BLaER1 treated with 17β-estradiol and CSF1 and Interleukin-3, amounts not matched to agents 10 nM and 100 nM (cell line): Measurements from ENCODE around the gene ARMC7.

ENCODE experiments used
- H3K27ac ChIP-seq, 11 experiments: shearing (Covaris generic); formaldehyde crosslinking; 2 replicates each; pipeline ENCODE4 v1.8.1; 2022
- H3K27me3 ChIP-seq, 11 experiments: shearing (Covaris generic); formaldehyde crosslinking; 2 replicates each; pipeline ENCODE4 v1.8.1; 2022
- H3K36me3 ChIP-seq, 11 experiments: shearing (Covaris generic); formaldehyde crosslinking; 2 replicates each; pipeline ENCODE4 v1.8.1; 2022
- H3K4me1 ChIP-seq, 10 experiments: shearing (Covaris generic); formaldehyde crosslinking; 2 replicates each; pipeline ENCODE4 v1.8.1; 2022
- H3K4me2 ChIP-seq, 11 experiments: shearing (Covaris generic); formaldehyde crosslinking; 2 replicates each; pipeline ENCODE4 v1.8.1; 2022
- H3K4me3 ChIP-seq, 10 experiments: shearing (Covaris generic); formaldehyde crosslinking; 2 replicates each; pipeline ENCODE4 v1.8.1; 2022
- H3K9ac ChIP-seq, 11 experiments: shearing (Covaris generic); formaldehyde crosslinking; 2 replicates each; pipeline ENCODE4 v1.8.1; 2022
- H3K9me3 ChIP-seq, 11 experiments: shearing (Covaris generic); formaldehyde crosslinking; replicated peaks in 1 of 11; 2 replicates each; pipeline ENCODE4 v1.8.1; 2022
- H4K20me1 ChIP-seq, 11 experiments: shearing (Covaris generic); formaldehyde crosslinking; 2 replicates each; pipeline ENCODE4 v1.8.1; 2022
- Cebpa-rat ChIP-seq, 11 experiments: shearing (Covaris generic); IDR thresholded peaks; 2 replicates each; pipeline ENCODE4 v1.8.1; 2022

The ARMC7 gene

DNA sequence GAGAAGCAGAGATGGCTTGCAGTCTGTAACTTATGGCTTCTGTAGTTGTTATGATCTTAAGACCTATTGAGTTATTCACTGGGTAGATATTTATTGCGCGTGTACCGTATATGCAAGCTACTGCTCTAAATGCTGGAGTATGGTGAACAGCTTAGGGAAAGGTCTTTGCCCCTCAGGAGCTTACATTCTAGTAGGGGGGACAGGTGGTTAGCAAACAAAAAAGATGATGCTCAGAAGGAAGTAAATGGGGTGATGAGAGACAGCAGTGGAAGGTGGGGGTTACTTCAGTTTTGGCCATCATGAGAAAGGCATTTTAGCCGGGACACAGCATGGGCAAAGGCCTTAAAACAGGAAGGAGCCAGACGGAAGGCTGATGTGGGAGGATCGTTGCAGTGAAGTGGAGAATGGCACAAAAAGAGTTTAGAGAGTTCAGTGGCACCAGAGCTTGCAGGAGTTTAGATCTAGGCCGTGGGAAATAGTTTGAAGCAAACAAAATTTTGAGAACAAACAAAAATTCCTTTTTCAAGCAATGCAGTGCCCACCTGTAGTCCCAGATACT is 2.1 kb downstream of the ARMC7 start:
- Histone ChIP-seq H3K27ac (no peak overlapping the region), H3K36me3 (peaks cover 0 to 15% (median 6%) of the 10 kb centered on the region in 11 experiments; a peak in 13 of 22 replicates), H4K20me1 (peaks cover 0 to 25% (median 12%) of the 10 kb centered on the region in 11 experiments; a peak in 10 of 22 replicates), H3K9me3 (no peaks in the 10 kb centered on the region), H3K4me2 (peak overlapping the region; percentile 88 to 100 (median 99); a peak in 19 of 22 replicates), H3K9ac (peak overlapping the region in 3 of 11 experiments; percentile 7 to 25 (median 24); a peak in 2 of 22 replicates), H3K27me3 (peaks cover 5 to 19% (median 16%) of the 10 kb centered on the region in 11 experiments; a peak in 17 of 22 replicates), H3K4me3 (peak overlapping the region in 3 of 10 experiments; percentile 68 to 73 (median 72); a peak in 4 of 20 replicates), H3K4me1 (peaks cover 56 to 72% (median 63%) of the 10 kb centered on the region in 10 experiments)
- no peak for TF ChIP-seq Cebpa-rat (IDR thresholded peaks at IDR 0.05)

DNA sequence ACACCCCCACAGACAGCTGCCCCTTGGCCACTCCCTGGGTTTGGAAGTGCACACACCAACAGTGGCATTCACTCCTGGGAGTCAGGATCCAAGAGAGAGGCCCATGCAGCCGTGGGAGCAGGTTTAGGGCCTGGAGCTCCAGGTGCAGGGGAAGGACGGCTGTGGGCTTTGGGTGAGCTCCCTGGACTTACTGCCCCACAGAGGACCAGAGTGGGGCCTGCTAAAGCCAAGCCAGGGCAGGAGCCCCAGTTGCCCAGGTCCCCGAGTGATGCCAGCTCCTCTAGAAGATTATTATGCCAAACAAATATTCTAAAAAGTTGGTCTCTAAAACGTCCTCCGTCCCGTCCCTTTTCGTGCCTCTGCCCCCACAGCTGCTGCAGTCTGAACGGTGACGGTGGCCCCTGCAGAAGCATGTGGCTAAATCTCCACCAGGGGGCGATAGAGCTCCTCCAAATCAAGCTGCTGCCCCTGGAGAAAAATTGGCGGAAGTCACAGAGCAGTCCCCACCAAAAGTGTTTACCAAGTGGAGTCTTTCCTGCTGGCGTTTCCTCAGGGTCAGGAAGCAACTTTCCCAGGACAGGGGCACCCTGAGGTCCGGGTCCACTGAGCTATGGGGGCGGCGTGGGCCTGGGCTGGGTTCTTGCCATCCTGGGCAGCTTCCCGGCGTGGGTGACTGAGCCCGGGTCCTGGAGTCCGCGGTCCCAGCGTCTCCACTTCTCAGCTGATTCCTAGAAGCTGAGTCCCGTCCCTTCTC is 4.2 kb downstream of the ARMC7 start:
- Histone ChIP-seq H3K4me2 (peak overlapping the region; percentile 85 to 97 (median 91)), H3K27me3 (peaks cover 3 to 6% (median 5%) of the 10 kb centered on the region in 11 experiments; a peak in 16 of 22 replicates), H3K9ac (peak overlapping the region; percentile 66 to 84 (median 77)), H3K4me3 (peak overlapping the region; percentile 45 to 72 (median 56)), H3K4me1 (peaks cover 72 to 81% (median 76%) of the 10 kb centered on the region in 10 experiments), H3K36me3 (peaks cover 5 to 24% (median 10%) of the 10 kb centered on the region in 11 experiments; a peak in 17 of 22 replicates), H3K9me3 (no peaks in the 10 kb centered on the region), H3K27ac (peak overlapping the region; percentile 50 to 89 (median 73); a peak in 20 of 22 replicates), H4K20me1 (peaks cover 0 to 46% (median 30%) of the 10 kb centered on the region in 11 experiments; a peak in 12 of 22 replicates)
- TF ChIP-seq Cebpa-rat (IDR thresholded peaks at IDR 0.05): no peak

DNA sequence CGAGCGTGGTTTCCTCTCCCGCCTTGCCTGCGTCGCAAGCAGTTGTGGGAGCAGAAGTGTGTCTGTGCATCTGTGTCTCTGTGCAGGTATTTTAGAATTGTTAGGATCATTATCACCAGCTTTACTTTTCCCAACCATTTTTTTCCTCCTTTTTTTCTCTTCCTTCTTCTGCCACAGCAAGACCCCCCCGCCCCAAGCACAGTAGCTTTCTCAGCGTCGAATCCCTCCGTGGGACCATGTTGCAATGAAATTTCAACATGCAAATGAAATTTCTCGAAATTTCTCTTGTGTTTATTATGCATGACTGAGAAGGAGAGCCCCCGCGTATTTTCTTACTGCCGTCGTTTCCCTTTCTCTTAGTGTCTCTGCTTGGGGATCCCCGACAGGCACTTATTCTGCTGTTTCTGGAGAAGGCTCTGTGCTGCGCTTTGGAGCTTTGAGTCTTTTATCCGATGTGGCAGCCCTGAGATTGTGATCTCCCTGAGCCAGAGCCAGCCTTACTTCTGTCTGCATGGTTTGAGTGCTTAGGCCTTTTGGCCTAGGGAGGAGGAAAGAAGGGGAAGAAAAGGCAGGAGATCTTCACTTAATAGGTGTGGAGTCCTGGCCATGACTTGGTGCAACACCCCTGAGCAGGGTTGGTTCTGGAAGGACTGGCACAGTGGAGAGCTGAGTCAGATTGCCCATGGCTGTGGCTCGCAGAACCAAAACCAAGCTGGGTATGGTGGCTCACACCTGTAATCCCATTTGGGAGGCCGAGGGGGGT is 5.0 kb downstream of the ARMC7 start:
- Histone ChIP-seq H3K4me3 (peak overlapping the region; percentile 45 to 72 (median 56)), H3K4me2 (peak overlapping the region; percentile 85 to 97 (median 91)), H3K4me1 (peaks cover 66 to 76% (median 71%) of the 10 kb centered on the region in 10 experiments), H3K27me3 (no peaks in the 10 kb centered on the region), H3K36me3 (peaks cover 6 to 29% (median 10%) of the 10 kb centered on the region in 11 experiments; a peak in 17 of 22 replicates), H3K9ac (peak overlapping the region; percentile 66 to 84 (median 77)), H3K27ac (peak overlapping the region; percentile 50 to 89 (median 73); a peak in 20 of 22 replicates), H3K9me3 (no peaks in the 10 kb centered on the region), H4K20me1 (peaks cover 0 to 47% (median 31%) of the 10 kb centered on the region in 11 experiments; a peak in 12 of 22 replicates)
- no peak for TF ChIP-seq Cebpa-rat (IDR thresholded peaks at IDR 0.05)

DNA sequence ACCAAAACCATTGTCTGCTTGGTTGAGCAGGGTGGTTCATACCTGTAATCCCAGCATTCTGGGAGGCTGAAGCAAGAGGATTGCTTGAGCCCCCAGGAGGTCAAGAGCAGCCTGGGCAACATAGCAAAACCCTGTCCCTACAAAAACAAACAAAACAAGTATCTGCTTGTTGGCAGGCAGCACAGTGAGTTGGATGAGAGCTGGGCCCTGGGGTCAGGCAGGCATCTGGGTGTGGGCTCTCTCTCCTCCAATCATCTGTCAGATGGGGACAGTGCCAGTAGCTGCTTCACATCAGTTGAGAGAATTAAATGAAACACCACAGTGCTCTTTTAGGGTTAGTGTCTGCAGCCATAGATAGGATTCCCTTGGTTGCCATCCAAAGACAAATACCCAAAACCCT is 5.8 kb downstream of the ARMC7 start:
- Histone ChIP-seq H3K4me1 (peaks cover 61 to 80% (median 67%) of the 10 kb centered on the region in 10 experiments), H3K27me3 (no peaks in the 10 kb centered on the region), H3K9me3 (no peaks in the 10 kb centered on the region), H3K36me3 (peaks cover 6 to 33% (median 15%) of the 10 kb centered on the region in 11 experiments; a peak in 17 of 22 replicates), H3K27ac (no peak overlapping the region), H3K4me3 (no peak overlapping the region), H3K4me2 (peak overlapping the region; percentile 85 to 97 (median 91); a peak in 20 of 22 replicates), H3K9ac (peak overlapping the region in 2 of 11 experiments; percentile 9 to 10; a peak in 1 of 22 replicates), H4K20me1 (peaks cover 0 to 48% (median 31%) of the 10 kb centered on the region in 11 experiments; a peak in 12 of 22 replicates)
- no peak for TF ChIP-seq Cebpa-rat (IDR thresholded peaks at IDR 0.05)

DNA sequence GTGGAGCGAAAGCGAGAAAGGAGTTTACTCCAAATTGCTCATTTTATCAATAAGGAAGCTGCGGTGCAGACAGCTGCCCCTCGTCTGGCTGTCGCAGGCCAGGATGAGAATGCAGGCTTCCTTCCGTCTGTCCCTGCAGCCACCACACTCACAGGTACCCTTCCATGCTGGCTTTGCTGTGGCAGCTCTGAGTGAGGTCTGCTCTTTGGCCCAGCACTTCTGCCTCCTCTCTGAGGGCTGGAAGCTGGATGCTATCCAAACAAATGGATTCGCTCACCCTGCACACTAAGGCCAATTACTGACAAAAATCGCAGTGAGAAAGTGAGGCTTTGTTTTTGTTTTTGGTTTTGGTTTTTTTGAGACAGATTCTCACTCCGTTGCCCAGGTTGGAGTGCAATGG is 7.0 kb downstream of the ARMC7 start:
- Histone ChIP-seq H4K20me1 (peaks cover 0 to 48% (median 31%) of the 10 kb centered on the region in 11 experiments; a peak in 12 of 22 replicates), H3K27me3 (no peaks in the 10 kb centered on the region), H3K9ac (peak overlapping the region in 2 of 11 experiments; percentile 13 to 19; a peak in 3 of 22 replicates), H3K9me3 (no peaks in the 10 kb centered on the region), H3K4me1 (peaks cover 49 to 72% (median 55%) of the 10 kb centered on the region in 10 experiments), H3K27ac (no peak overlapping the region), H3K4me3 (no peak overlapping the region), H3K4me2 (peak overlapping the region; percentile 43 to 97 (median 85); a peak in 21 of 22 replicates), H3K36me3 (peaks cover 6 to 42% (median 21%) of the 10 kb centered on the region in 11 experiments; a peak in 18 of 22 replicates)
- no peak for TF ChIP-seq Cebpa-rat (IDR thresholded peaks at IDR 0.05)

DNA sequence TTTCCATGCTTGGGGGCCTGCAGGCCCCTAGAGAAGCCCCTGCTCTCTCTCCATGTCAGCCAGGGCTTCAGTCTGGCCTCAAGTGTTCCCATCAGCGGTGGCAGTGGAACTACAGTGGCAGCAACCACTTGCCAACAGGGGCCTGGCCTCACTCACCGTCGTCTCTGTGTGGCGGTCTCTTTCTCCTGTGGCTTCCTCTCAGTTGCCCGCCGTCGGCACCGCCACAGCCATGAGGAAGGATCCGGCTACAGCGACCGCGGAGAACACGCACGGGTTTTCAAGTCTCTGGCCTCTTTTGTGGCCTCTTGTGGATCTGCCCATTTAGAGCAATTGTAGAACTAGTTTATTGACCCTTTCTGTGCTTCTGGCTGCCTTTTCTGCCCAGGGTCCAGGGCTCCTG is 8.5 kb downstream of the ARMC7 start:
- Histone ChIP-seq H3K9me3 (no peaks in the 10 kb centered on the region), H4K20me1 (peaks cover 0 to 48% (median 30%) of the 10 kb centered on the region in 11 experiments; a peak in 12 of 22 replicates), H3K4me3 (no peak overlapping the region), H3K4me2 (peak overlapping the region in 10 of 11 experiments; percentile 43 to 97 (median 86); a peak in 17 of 22 replicates), H3K27me3 (no peaks in the 10 kb centered on the region), H3K9ac (no peak overlapping the region), H3K4me1 (peaks cover 50 to 80% (median 62%) of the 10 kb centered on the region in 10 experiments), H3K27ac (peak overlapping the region in 1 of 11 experiments; percentile 8; a peak in 1 of 22 replicates), H3K36me3 (peaks cover 6 to 42% (median 23%) of the 10 kb centered on the region in 11 experiments; a peak in 18 of 22 replicates)
- no peak for TF ChIP-seq Cebpa-rat (IDR thresholded peaks at IDR 0.05)

DNA sequence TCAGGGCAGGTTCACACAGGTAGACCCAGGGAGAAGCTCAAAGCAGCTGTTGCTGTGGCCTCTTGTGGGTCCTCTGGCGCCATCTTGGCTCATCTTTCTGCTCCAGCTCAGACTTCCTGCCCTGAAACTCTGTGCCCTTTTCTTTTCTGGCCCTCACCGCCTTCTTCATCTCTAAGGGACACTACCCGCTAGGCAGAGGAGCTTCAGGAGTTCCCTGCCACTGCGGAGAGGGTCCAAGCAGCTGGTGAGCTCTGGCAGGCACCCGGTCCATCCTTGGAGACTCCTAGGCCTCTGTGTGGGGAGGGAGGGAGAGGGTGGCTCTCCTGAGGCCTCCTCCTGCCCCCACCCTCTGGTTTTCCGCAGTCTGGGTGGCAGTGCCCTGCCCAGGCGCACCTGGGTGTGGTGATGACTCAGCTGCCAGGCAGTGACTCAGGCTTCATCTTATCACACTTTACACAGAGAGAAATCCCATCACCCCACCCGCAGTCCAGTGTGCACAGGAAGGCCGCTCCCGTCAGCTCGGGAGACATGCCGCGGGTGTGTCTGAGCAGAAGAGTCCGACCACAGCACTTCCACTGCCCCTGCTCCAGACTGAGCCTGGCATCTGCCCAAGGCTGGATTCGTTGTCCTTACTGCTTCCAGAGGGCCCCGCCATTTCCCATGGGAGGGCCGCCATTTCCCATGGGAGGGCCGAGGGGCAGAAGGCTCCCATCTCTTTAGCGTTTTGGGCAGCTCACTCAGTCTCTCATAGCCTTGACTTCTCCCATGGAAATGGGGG is 14.5 kb downstream of the ARMC7 start:
- H3K9me3 ChIP-seq: no peaks in the 10 kb centered on the region
- H3K4me2 ChIP-seq: peak overlapping the region; percentile 57 to 95 (median 78)
- H3K36me3 ChIP-seq: peaks cover 5 to 29% (median 20%) of the 10 kb centered on the region in 11 experiments
- H3K27me3 ChIP-seq: no peaks in the 10 kb centered on the region
- H3K27ac ChIP-seq: peak overlapping the region; percentile 42 to 84 (median 73); a peak in 21 of 22 replicates
- peaks cover 29 to 84% (median 52%) of the 10 kb centered on the region in 10 experiments for H3K4me1 ChIP-seq
- peak overlapping the region in 3 of 10 experiments; percentile 19 to 43 (median 26); a peak in 4 of 20 replicates for H3K4me3 ChIP-seq
- peaks cover 0 to 32% (median 10%) of the 10 kb centered on the region in 11 experiments; a peak in 15 of 22 replicates for H4K20me1 ChIP-seq
- no peak for TF ChIP-seq Cebpa-rat (IDR thresholded peaks at IDR 0.05)
- H3K9ac ChIP-seq: peak overlapping the region in 9 of 11 experiments; percentile 29 to 66 (median 52); a peak in 14 of 22 replicates
